Activated CD8-positive, alpha-beta memory T cell treated with anti-CD3 and anti-CD28 coated beads, Interleukin-2, amount 10 ng/mL, durations not matched to agents 7 days and 5 days (primary cell): ENCODE data around the gene VWA5B1. TPM values are rescaled to one million over a fixed set of nuclear protein-coding genes. Genes with fewer than 3 reads are reported as not detected.

Source experiments
- ATAC-seq: fragments of 150-1000 bp; cut with Tn5 transposase; one replicate; pipeline ENCODE4 v1.10.0; 2021; ENCODE audit warnings: moderate library complexity
- CTCF ChIA-PET: fragments of 350-600 bp; sonication (Branson Sonifier 250); formaldehyde crosslinking; loops from one replicate; lab custom pipeline; 2021; ENCODE audit warnings: antibody characterized with exemption; lab: Charles Lee
- DNase-seq: peaks from one replicate; pipeline ENCODE4 v3.0.0-alpha.2; 2020
- H3K27ac Mint-ChIP-seq: one replicate; pipeline ENCODE4 v1.8.0; 2021; ENCODE audit warnings: mild to moderate bottlenecking, mixed read lengths
- H3K27me3 Mint-ChIP-seq: one replicate; pipeline ENCODE4 v1.8.0; 2021; ENCODE audit warnings: mixed read lengths
- H3K36me3 Mint-ChIP-seq: one replicate; pipeline ENCODE4 v1.8.0; 2021; ENCODE audit warnings: mild to moderate bottlenecking, mixed read lengths
- H3K4me1 Mint-ChIP-seq: one replicate; pipeline ENCODE4 v1.8.0; 2021; ENCODE audit warnings: mixed read lengths
- H3K4me3 Mint-ChIP-seq: one replicate; pipeline ENCODE4 v1.8.0; 2021; ENCODE audit warnings: mild to moderate bottlenecking, moderate library complexity, mixed read lengths
- H3K9me3 Mint-ChIP-seq: one replicate; pipeline ENCODE4 v1.8.0; 2022; ENCODE audit warnings: low read depth, mixed read lengths
- total RNA-seq, 2 experiments: library from RNA; stranded (reverse); gene quantifications; one replicate each; pipeline ENCODE4 v1.2.3, GENCODE V29; 2021

VWA5B1 gene
- total RNA-seq, 2 experiments from 2014 or later = not detected

- Mint-ChIP-seq H3K27me3 (peaks cover 62% of the 10 kb centered on the region), H3K36me3 (no peaks in the 10 kb centered on the region), H3K9me3 (peaks cover 3% of the 10 kb centered on the region), H3K4me3 (no peak overlapping the region), H3K4me1 (no peaks in the 10 kb centered on the region), H3K27ac (no peak overlapping the region)
- CTCF ChIA-PET = no interaction called here
- ATAC-seq (no peak), DNase-seq (no peak)
These were observed 95.8 kb downstream of the VWA5B1 start for GRCh38 chr1:20386323-20387081.

GRCh38 chr1:20389571-20389970 is 98.9 kb downstream of the VWA5B1 start:
- Mint-ChIP-seq H3K36me3 (no peaks in the 10 kb centered on the region), H3K4me1 (no peaks in the 10 kb centered on the region), H3K27me3 (peaks cover 71% of the 10 kb centered on the region), H3K27ac (no peak overlapping the region), H3K9me3 (no peaks in the 10 kb centered on the region), H3K4me3 (no peak overlapping the region)
- DNase-seq (no peak), ATAC-seq (no peak)
- CTCF ChIA-PET = interaction anchor here (1.0 kb wide), 1 partner anchor 105 kb away, joined by 3 read pairs; no protein-coding TSS in a partner anchor

GRCh38 chr1:20390589-20391331 is 100.1 kb downstream of the VWA5B1 start:
- peaks cover 60% of the 10 kb centered on the region for H3K27me3 Mint-ChIP-seq
- CTCF ChIA-PET = no interaction called here
- no peak overlapping the region for H3K27ac Mint-ChIP-seq
- no peak for ATAC-seq
- no peak for DNase-seq
- no peak overlapping the region for H3K4me3 Mint-ChIP-seq
- no peaks in the 10 kb centered on the region for H3K9me3 Mint-ChIP-seq
- H3K4me1 Mint-ChIP-seq = no peaks in the 10 kb centered on the region
- H3K36me3 Mint-ChIP-seq = no peaks in the 10 kb centered on the region

GRCh38 chr1:20395255-20395654 is 104.6 kb downstream of the VWA5B1 start:
- DNase-seq = no peak
- Mint-ChIP-seq H3K27ac (no peak overlapping the region), H3K4me3 (no peak overlapping the region), H3K9me3 (no peaks in the 10 kb centered on the region), H3K4me1 (no peaks in the 10 kb centered on the region), H3K36me3 (no peaks in the 10 kb centered on the region), H3K27me3 (peaks cover 49% of the 10 kb centered on the region)
- CTCF ChIA-PET = no interaction called here
- ATAC-seq = no peak

GRCh38 chr1:20398744-20399143 is 108.1 kb downstream of the VWA5B1 start:
- no peaks in the 10 kb centered on the region for H3K36me3 Mint-ChIP-seq
- CTCF ChIA-PET = no interaction called here
- ATAC-seq (no peak), DNase-seq (no peak)
- H3K27ac Mint-ChIP-seq = no peak overlapping the region
- H3K9me3 Mint-ChIP-seq = no peaks in the 10 kb centered on the region
- peaks cover 40% of the 10 kb centered on the region for H3K27me3 Mint-ChIP-seq
- no peaks in the 10 kb centered on the region for H3K4me1 Mint-ChIP-seq
- no peak overlapping the region for H3K4me3 Mint-ChIP-seq

- Mint-ChIP-seq H3K27ac (no peak overlapping the region), H3K4me3 (no peak overlapping the region), H3K36me3 (no peaks in the 10 kb centered on the region), H3K9me3 (no peaks in the 10 kb centered on the region), H3K27me3 (peaks cover 40% of the 10 kb centered on the region), H3K4me1 (no peaks in the 10 kb centered on the region)
- CTCF ChIA-PET = no interaction called here
- ATAC-seq (no peak), DNase-seq (no peak)
These were observed 108.5 kb downstream of the VWA5B1 start for GRCh38 chr1:20399196-20399595.

- Mint-ChIP-seq H3K4me3 (no peak overlapping the region), H3K9me3 (no peaks in the 10 kb centered on the region), H3K36me3 (no peaks in the 10 kb centered on the region), H3K4me1 (no peaks in the 10 kb centered on the region), H3K27me3 (peaks cover 41% of the 10 kb centered on the region), H3K27ac (peak overlapping the region; percentile 36)
- CTCF ChIA-PET = no interaction called here
- ATAC-seq = no peak
- DNase-seq = no peak
These were observed 109.0 kb downstream of the VWA5B1 start for GRCh38 chr1:20399606-20400180.

GRCh38 chr1:20400341-20401177 is 109.9 kb downstream of the VWA5B1 start:
- ATAC-seq (no peak), DNase-seq (peak; percentile 3)
- Mint-ChIP-seq H3K9me3 (no peaks in the 10 kb centered on the region), H3K4me3 (no peak overlapping the region), H3K4me1 (no peaks in the 10 kb centered on the region), H3K36me3 (no peaks in the 10 kb centered on the region), H3K27ac (no peak overlapping the region), H3K27me3 (peaks cover 50% of the 10 kb centered on the region)
- CTCF ChIA-PET = no interaction called here

- CTCF ChIA-PET = no interaction called here
- H3K27me3 Mint-ChIP-seq = peaks cover 58% of the 10 kb centered on the region
- H3K27ac Mint-ChIP-seq = no peak overlapping the region
- no peak for ATAC-seq
- H3K4me3 Mint-ChIP-seq = no peak overlapping the region
- H3K9me3 Mint-ChIP-seq = no peaks in the 10 kb centered on the region
- no peaks in the 10 kb centered on the region for H3K36me3 Mint-ChIP-seq
- H3K4me1 Mint-ChIP-seq = no peaks in the 10 kb centered on the region
- DNase-seq = peak; percentile 8
These were observed 110.8 kb downstream of the VWA5B1 start for GRCh38 chr1:20401405-20402010.

- Mint-ChIP-seq H3K4me3 (no peak overlapping the region), H3K27me3 (peaks cover 66% of the 10 kb centered on the region), H3K27ac (no peak overlapping the region), H3K36me3 (no peaks in the 10 kb centered on the region), H3K4me1 (no peaks in the 10 kb centered on the region), H3K9me3 (no peaks in the 10 kb centered on the region)
- CTCF ChIA-PET = no interaction called here
- DNase-seq = peak; percentile 15
- no peak for ATAC-seq
These were observed 112.1 kb downstream of the VWA5B1 start for GRCh38 chr1:20402585-20403422.

GRCh38 chr1:20403423-20404145 is 112.9 kb downstream of the VWA5B1 start:
- Mint-ChIP-seq H3K27ac (no peak overlapping the region), H3K9me3 (no peaks in the 10 kb centered on the region), H3K4me1 (no peaks in the 10 kb centered on the region), H3K27me3 (peaks cover 64% of the 10 kb centered on the region), H3K36me3 (no peaks in the 10 kb centered on the region), H3K4me3 (no peak overlapping the region)
- DNase-seq = peak; percentile 22
- CTCF ChIA-PET = no interaction called here
- ATAC-seq = no peak

GRCh38 chr1:20404466-20404865 is 113.8 kb downstream of the VWA5B1 start:
- peaks cover 63% of the 10 kb centered on the region for H3K27me3 Mint-ChIP-seq
- no peak overlapping the region for H3K4me3 Mint-ChIP-seq
- DNase-seq (peak; percentile 23), ATAC-seq (no peak)
- H3K4me1 Mint-ChIP-seq = no peaks in the 10 kb centered on the region
- H3K9me3 Mint-ChIP-seq = no peaks in the 10 kb centered on the region
- no peak overlapping the region for H3K27ac Mint-ChIP-seq
- no peaks in the 10 kb centered on the region for H3K36me3 Mint-ChIP-seq
- CTCF ChIA-PET = interaction anchor here (1.3 kb wide), 1 partner anchor 191 kb away, joined by 3 read pairs; no protein-coding TSS in a partner anchor
